ENCODE measurements around the gene RERG.
"Not testable (repeated sequence)": the region's sequence is repeated elsewhere in the genome, so short reads cannot be mapped to it uniquely, and the experiment has no call there.

- TF ChIP-seq, protein P1, sequence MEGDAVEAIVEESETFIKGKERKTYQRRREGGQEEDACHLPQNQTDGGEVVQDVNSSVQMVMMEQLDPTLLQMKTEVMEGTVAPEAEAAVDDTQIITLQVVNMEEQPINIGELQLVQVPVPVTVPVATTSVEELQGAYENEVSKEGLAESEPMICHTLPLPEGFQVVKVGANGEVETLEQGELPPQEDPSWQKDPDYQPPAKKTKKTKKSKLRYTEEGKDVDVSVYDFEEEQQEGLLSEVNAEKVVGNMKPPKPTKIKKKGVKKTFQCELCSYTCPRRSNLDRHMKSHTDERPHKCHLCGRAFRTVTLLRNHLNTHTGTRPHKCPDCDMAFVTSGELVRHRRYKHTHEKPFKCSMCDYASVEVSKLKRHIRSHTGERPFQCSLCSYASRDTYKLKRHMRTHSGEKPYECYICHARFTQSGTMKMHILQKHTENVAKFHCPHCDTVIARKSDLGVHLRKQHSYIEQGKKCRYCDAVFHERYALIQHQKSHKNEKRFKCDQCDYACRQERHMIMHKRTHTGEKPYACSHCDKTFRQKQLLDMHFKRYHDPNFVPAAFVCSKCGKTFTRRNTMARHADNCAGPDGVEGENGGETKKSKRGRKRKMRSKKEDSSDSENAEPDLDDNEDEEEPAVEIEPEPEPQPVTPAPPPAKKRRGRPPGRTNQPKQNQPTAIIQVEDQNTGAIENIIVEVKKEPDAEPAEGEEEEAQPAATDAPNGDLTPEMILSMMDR (IDR thresholded peaks at IDR 0.05; ENCODE audit: insufficient read depth, low read depth, low read length), result not testable (repeated sequence)
- not testable (repeated sequence) for TF ChIP-seq EZH2 (IDR thresholded peaks at IDR 0.05; ENCODE audit: insufficient read depth, low read length)
These were observed 4.6 kb upstream of the RERG start for GRCh38 chr12:15225863-15226218.

All from astrocyte (in vitro differentiated cells and primary cell).